ENCODE results near the gene PDSS2.

DNA sequence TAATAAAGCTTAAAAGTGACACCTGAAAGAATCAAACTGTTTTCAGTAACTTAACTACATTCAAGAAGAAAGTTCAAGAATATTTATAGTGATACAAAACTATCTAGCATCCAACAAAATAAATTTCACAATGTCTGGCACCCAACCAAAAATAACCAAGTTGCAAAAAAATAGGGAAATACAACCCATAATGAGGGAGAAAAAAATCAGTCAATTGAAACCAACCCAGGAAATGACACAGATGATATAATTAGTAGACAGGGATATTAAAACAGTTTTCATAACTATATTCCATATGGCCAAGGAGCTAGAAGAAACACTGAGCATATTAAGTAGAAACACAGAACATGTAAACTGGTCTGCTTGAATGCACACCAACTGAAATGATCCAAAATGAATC is 223.9 kb downstream of the PDSS2 start:
- TF ChIP-seq GATA3 (IDR thresholded peaks at IDR 0.05; ENCODE audit: low read depth, low read length) (no peak), GATA2 (IDR thresholded peaks at IDR 0.05; ENCODE audit: low read depth, low read length) (no peak)
